Activated T-helper 1 cell treated with anti-CD3 and anti-CD28 coated beads, Interleukin-12 subunit alpha, Interleukin-12 subunit beta, Interleukin-2, Interleukin-4 antibody, amounts not matched to agents 30 ng/mL and 10 ng/mL and 1 ng/mL, durations not matched to agents 14 hours and 24 hours and 36 hours (primary cell): Measurements from ENCODE around the gene XIAP. TPM values are rescaled to one million over a fixed set of nuclear protein-coding genes. Genes with fewer than 3 reads are reported as not detected.

Experiments used
- total RNA-seq: library from RNA; stranded (reverse); gene quantifications from 2 replicates; pipeline ENCODE4 v1.2.3, GENCODE V29; 2022

Gene XIAP
- total RNA-seq, 1 donor from 2014 or later = 39.1 TPM

Other genes starting within 250 kb of the XIAP start
- 87.6 and 91.2 TPM in 2 replicates for gene THOC2, start 127.0 kb upstream of the XIAP start, total RNA-seq
- gene STAG2, start 101.7 kb downstream of the XIAP start, total RNA-seq = 117 TPM in 2 replicates